22Rv1 (cell line): Measurements from ENCODE around the gene NT5E.

ENCODE experiments used
- H3K27ac ChIP-seq: fragments of 450-650 bp; 2 replicates; pipeline ENCODE4 v1.5.1; 2017
- CTCF ChIP-seq: fragments of 450-650 bp; IDR thresholded peaks from 2 replicates; pipeline ENCODE4 v1.5.1; 2017; ENCODE audit warnings: mild to moderate bottlenecking
- ZFX ChIP-seq: fragments of 450-650 bp; IDR thresholded peaks from 2 replicates; pipeline ENCODE4 v1.6.1; 2017; ENCODE audit warnings: antibody characterized with exemption, borderline replicate concordance

NT5E gene

GRCh38 chr6:85460921-85461797 is 11.3 kb downstream of the NT5E start:
- TF ChIP-seq ZFX (no peak), CTCF (no peak)
- no peak overlapping the region for H3K27ac ChIP-seq

- TF ChIP-seq CTCF = no peak
- no peak for TF ChIP-seq ZFX
- H3K27ac ChIP-seq = no peak overlapping the region
Observed at GRCh38 chr6:85461798-85462170, 11.9 kb downstream of the NT5E start.

GRCh38 chr6:85462673-85463072 is 12.8 kb downstream of the NT5E start:
- H3K27ac ChIP-seq = no peak overlapping the region
- TF ChIP-seq ZFX (no peak), CTCF (no peak)

GRCh38 chr6:85463621-85464259 is 13.9 kb downstream of the NT5E start:
- TF ChIP-seq ZFX = no peak
- no peak overlapping the region for H3K27ac ChIP-seq

- TF ChIP-seq ZFX (no peak), CTCF (no peak)
- no peak overlapping the region for H3K27ac ChIP-seq
Observed at GRCh38 chr6:85464260-85464644, 14.4 kb downstream of the NT5E start.

GRCh38 chr6:85464722-85465150 is 14.9 kb downstream of the NT5E start:
- H3K27ac ChIP-seq = no peak overlapping the region
- no peak for TF ChIP-seq ZFX
- no peak for TF ChIP-seq CTCF

- TF ChIP-seq CTCF (no peak), ZFX (no peak)
Observed at GRCh38 chr6:85465762-85466161, 15.9 kb downstream of the NT5E start.

More at GRCh38 chr6:85465762-85466161, 15.9 kb downstream of the NT5E start:
- no peak overlapping the region for H3K27ac ChIP-seq
